GM10266 (cell line): ENCODE measurements around the gene TARS2.

ENCODE experiments used
- DNase-seq: peaks from one replicate; pipeline ENCODE4 v3.0.0; 2012; ENCODE audit errors: extremely low spot score
- TF ChIP-seq, protein P1 (sequence below): IDR thresholded peaks from 2 replicates; pipeline ENCODE4 v1.5.1; 2012; ENCODE audit warnings: mild to moderate bottlenecking, low read depth; ENCODE audit not compliant: control insufficient read depth, insufficient read depth; ENCODE audit errors: missing control alignments

The TARS2 gene

DNA sequence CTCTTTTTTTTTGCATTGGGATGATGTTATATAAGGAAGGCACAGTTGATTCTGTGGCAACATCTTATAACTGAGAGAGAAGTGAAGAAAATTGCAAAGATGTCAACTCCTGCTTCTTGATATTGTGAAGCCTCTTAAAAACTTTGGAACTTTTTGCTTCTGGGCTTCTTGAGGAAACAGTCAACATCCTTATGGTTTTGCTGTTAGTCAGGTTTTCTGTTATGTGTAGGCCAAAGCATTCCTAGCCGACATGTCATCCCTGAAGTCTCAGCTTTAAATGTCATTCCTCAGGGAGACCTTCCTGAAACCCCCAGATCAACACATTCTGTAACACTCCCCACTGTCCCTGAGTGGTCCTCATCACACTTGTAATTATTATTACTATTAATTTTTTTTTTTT is 41.0 kb downstream of the TARS2 start:
- TF ChIP-seq, protein P1, sequence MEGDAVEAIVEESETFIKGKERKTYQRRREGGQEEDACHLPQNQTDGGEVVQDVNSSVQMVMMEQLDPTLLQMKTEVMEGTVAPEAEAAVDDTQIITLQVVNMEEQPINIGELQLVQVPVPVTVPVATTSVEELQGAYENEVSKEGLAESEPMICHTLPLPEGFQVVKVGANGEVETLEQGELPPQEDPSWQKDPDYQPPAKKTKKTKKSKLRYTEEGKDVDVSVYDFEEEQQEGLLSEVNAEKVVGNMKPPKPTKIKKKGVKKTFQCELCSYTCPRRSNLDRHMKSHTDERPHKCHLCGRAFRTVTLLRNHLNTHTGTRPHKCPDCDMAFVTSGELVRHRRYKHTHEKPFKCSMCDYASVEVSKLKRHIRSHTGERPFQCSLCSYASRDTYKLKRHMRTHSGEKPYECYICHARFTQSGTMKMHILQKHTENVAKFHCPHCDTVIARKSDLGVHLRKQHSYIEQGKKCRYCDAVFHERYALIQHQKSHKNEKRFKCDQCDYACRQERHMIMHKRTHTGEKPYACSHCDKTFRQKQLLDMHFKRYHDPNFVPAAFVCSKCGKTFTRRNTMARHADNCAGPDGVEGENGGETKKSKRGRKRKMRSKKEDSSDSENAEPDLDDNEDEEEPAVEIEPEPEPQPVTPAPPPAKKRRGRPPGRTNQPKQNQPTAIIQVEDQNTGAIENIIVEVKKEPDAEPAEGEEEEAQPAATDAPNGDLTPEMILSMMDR, result no peak
- DNase-seq, result no peak

DNA sequence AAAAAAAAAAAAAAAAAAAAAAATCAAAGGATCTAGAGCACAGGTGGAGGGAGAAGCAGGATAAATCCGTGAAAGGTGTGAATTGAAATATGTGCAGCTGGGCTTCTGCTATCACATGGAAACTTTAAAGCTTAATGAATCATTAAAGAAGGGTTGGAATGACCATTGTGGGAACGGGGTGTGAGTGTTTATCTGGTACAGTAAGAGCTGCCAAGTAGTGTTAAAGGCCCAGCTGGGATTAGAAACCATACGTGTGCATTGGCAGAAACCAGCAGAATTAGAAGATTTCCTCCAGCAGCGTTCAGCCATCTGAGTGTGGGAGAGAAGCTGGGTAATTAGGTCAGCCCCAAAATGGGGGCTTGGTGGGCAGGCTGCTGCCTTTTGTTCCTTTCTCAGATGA is 41.8 kb downstream of the TARS2 start:
- DNase-seq, result no peak
- TF ChIP-seq, protein P1, result no peak

DNA sequence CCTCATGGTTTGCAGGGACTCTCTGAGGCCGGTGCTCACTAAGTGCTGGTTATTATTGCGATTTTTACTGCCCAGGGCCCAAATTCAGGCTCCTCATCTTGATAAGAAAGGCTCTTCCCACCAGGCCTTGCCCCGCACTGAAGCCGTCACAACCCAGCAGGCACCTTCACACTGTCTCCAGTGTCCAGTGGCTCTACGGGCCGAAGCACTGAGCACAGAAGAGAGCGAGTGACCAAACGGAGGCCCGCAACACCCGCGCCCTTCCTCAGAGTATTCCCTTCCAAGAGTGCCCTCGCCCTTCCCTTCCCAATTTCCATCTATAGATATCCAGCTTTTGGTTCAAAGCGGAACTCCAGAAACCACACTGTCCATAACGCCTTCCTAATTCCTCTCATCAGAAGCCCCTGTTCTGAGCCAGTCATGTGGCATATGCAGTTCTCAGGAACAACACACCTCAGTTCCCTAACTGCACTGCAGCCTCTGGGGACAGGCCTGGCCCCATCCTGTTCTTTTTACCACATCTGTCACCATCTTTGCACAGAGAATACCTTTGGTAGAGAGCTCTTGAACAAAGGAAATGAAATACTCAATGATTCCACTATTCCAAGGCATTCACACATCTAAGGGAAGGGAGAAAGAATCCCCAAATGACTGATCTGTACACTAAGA is 43.4 kb downstream of the TARS2 start:
- no peak for DNase-seq
- TF ChIP-seq, protein P1, result no peak

DNA sequence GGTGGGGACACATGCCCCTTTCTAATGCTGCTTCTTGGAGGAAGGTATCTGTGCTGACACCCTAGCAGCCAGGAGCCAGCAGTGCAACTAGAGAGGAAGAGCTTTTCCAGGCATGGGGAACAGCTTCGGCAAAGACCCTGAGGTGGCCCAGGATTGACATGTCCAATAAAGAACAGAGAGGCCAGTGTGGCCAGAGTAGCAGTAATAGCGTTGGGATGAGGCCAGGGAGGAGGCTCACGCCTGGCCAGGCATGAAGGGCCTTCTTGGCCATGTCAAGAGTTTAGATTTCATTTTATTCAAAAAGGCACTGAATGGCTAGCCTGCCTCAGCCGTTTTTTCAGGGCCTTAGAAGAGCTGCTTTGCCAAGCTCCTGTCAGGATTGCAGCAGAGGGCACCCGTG is 45.6 kb downstream of the TARS2 start:
- TF ChIP-seq, protein P1, result no peak

DNA sequence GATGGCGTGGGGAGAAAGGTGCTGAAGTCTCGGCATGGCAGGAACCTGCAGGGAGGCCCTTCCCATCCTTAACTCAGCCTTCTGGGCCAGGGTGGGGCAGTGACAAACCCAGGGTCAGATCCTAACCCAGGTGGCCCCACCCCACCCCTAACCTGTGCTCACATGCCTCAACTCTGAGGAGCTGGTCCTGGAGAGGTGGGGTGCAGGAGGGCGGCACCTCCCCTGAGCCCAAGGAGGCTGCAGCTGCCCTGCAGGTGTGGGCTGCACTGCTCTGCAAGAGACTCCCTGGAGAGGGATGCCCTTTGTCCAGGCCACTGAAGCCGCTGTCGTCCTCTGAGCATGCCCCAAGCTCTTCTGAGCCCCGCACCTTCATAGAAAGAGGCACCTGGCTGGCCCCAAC is 46.8 kb downstream of the TARS2 start:
- DNase-seq, result no peak
- TF ChIP-seq, protein P1, result no peak

More for the DNA sequence above, 45.6 kb downstream of the TARS2 start:
- DNase-seq, result no peak

DNA sequence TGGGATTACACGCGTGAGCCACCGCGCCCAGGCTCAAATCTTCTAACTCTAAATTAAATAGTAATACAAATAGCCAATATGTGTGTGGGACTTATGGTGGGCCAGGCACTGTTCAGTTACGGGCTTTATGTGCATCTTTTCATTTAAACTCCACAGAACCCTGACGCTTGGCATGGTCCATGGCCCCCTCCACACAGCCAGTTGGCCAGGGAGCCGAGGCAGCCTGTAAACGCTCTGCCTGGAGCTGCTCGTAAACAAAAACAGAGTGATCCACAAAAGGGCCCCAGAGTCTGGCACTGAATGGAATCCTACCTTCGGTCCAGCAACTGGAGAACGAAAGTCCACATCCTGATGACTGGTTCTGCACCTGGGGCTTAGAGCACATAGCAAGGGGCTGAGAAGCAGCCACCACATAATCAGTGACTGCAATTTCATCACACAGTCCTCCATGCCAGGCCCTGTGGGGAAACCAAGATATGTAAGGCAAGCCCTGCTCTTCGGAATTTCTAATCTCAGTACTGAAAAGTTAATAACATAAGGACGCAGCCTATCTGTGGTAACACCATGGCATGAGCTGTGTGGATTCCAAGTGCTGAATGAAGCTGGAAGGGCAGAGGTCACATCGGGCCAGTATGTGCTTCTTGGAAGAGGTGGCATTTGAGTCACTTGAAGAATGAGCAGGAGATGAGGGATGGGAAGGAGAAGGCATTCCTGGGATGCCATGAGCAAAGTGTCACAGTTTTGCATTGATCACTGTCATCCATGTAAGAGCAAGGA is 48.5 kb downstream of the TARS2 start:
- DNase-seq, result no peak
- TF ChIP-seq, protein P1, result no peak
